ENCODE results near the gene CLK2.

DNA sequence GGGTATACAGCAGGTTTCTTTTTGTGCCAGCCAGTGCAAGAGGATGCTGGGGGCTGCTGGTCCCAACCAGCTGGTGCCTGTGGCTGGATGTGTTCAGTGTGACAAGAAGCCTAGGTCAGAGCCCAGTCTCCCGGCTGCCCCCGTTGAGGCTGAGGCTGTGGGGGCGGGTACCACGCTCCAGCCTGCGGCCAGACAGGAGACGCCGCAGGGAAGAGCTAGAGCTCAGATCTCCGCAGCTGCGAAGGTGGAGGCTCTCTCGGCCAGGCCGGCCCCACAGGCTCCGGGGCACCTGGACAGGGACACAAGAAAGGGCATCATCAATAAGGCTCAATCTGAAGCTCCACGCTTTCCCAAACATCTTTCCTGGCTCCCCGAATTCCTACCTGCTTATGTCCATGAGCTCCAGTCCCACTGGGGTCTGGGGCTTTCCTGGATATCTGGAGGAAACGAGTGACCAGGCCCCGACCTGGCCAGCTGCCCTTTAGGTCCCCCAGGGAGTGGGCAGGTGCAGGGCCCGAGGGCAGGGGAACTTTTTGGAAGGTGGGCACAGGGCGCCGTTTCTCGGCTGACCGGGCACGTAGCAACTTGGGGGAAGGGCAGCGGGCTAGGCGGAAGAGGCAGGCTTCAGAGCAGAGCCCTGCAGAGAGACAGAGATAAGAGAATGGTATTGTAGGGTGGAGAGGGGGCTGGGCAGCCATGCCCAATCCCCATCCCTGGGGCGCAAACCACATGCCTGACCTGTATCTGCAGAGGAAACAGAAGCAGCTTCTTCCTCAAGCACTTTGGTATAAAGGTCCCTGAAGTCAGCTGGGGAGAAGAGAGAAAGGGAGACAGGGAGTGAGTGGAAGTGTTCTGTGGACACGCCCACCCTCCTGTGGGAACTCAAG is 25.4 kb downstream of the CLK2 start:
- TF ChIP-seq, protein P1, sequence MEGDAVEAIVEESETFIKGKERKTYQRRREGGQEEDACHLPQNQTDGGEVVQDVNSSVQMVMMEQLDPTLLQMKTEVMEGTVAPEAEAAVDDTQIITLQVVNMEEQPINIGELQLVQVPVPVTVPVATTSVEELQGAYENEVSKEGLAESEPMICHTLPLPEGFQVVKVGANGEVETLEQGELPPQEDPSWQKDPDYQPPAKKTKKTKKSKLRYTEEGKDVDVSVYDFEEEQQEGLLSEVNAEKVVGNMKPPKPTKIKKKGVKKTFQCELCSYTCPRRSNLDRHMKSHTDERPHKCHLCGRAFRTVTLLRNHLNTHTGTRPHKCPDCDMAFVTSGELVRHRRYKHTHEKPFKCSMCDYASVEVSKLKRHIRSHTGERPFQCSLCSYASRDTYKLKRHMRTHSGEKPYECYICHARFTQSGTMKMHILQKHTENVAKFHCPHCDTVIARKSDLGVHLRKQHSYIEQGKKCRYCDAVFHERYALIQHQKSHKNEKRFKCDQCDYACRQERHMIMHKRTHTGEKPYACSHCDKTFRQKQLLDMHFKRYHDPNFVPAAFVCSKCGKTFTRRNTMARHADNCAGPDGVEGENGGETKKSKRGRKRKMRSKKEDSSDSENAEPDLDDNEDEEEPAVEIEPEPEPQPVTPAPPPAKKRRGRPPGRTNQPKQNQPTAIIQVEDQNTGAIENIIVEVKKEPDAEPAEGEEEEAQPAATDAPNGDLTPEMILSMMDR (IDR thresholded peaks at IDR 0.05): no peak
- TF ChIP-seq POLR2A (IDR thresholded peaks at IDR 0.05): no peak
